Fibroblast of mammary gland (primary cell): ENCODE data around the gene GOLGA3.
A peak's percentile ranks its signal among the peaks of the same experiment; 100 is the strongest.
"Not testable (repeated sequence)": the region's sequence is repeated elsewhere in the genome, so short reads cannot be mapped to it uniquely, and the experiment has no call there.

ENCODE experiments used
- DNase-seq: peaks from one replicate; pipeline ENCODE4 v3.0.0-alpha.2; 2010; ENCODE audit warnings: low read depth
- H3K4me3 ChIP-seq: 2 replicates; pipeline ENCODE4 v1.5.1; 2011; ENCODE audit warnings: low read depth, mild to moderate bottlenecking, low read length, moderate library complexity; ENCODE audit not compliant: control insufficient read depth
- CTCF ChIP-seq: conservative IDR thresholded peaks from 2 replicates; pipeline ENCODE4 v1.5.1; 2011; ENCODE audit warnings: low read depth, low read length, inconsistent platforms; ENCODE audit not compliant: control insufficient read depth, insufficient read depth

The GOLGA3 gene, protein sequence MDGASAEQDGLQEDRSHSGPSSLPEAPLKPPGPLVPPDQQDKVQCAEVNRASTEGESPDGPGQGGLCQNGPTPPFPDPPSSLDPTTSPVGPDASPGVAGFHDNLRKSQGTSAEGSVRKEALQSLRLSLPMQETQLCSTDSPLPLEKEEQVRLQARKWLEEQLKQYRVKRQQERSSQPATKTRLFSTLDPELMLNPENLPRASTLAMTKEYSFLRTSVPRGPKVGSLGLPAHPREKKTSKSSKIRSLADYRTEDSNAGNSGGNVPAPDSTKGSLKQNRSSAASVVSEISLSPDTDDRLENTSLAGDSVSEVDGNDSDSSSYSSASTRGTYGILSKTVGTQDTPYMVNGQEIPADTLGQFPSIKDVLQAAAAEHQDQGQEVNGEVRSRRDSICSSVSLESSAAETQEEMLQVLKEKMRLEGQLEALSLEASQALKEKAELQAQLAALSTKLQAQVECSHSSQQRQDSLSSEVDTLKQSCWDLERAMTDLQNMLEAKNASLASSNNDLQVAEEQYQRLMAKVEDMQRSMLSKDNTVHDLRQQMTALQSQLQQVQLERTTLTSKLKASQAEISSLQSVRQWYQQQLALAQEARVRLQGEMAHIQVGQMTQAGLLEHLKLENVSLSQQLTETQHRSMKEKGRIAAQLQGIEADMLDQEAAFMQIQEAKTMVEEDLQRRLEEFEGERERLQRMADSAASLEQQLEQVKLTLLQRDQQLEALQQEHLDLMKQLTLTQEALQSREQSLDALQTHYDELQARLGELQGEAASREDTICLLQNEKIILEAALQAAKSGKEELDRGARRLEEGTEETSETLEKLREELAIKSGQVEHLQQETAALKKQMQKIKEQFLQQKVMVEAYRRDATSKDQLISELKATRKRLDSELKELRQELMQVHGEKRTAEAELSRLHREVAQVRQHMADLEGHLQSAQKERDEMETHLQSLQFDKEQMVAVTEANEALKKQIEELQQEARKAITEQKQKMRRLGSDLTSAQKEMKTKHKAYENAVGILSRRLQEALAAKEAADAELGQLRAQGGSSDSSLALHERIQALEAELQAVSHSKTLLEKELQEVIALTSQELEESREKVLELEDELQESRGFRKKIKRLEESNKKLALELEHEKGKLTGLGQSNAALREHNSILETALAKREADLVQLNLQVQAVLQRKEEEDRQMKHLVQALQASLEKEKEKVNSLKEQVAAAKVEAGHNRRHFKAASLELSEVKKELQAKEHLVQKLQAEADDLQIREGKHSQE (N-terminal part only)

DNA sequence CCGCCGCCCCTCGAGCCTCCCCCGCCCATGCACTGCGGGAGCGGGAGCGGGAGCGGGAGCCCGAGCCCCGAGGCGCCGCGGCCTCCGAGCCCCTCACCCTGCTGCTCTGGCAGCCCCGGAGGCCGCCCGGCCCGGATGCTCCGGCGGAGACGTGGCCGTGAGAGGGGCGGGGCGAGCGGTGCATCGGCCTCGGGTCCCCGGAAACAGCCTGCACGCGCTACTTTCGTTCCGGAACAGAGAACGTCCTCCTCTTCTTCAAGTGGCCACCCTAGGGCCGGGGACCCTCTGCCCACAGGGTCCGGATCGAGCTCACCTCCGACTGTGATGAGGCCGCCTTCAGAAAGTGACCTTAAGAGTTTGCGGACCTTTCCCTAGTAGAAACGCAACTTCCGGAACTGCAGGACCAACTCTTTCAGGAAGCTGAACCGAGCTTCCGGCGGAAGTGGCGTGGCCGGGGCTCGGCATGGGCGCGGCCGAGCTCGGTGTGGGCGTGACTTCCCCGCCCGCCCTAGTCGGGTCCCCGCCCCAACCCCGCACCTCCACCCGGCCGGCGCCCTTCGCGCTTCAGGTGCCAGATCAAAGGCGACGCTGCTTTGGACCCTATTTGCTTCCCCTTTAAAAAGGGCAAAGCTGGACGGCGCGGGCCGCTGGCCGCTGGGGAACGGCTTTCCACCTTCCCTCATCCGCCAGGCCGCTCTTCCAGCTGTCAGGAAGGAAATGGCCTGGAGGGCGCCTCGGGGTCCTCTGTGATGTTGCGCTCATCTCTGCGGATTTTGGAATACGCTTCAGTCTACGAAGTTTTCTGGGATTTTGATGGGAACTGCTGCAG lies at the start of gene GOLGA3:
TSS of gene GOLGA3 (minus strand) at position 164 of the 829 bp plus-strand sequence. CDS start 6,741 bp downstream, outside the sequence.
- H3K4me3 ChIP-seq, result peak within 1 kb of the TSS; percentile 95
- DNase-seq, result peak; percentile 93
- TF ChIP-seq CTCF, result no peak

DNA sequence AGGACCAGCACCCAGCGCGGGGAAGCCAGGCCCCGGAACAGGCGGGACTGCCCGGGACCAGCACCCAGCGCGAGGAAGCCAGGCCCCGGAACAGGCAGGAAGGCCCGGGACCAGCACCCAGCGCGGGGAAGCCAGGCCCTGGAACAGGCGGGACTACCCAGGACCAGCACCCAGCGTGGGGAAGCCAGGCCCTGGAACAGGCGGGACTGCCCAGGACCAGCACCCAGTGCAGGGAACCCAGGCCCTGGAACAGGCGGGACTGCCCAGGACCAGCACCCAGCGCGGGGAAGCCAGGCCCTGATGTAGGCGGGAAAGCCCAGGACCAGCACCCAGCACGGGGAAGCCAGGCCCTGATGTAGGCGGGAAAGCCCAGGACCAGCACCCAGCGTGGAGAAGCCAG lies 46.0 kb upstream of the GOLGA3 start:
- H3K4me3 ChIP-seq, DNase-seq: not testable (repeated sequence)

DNA sequence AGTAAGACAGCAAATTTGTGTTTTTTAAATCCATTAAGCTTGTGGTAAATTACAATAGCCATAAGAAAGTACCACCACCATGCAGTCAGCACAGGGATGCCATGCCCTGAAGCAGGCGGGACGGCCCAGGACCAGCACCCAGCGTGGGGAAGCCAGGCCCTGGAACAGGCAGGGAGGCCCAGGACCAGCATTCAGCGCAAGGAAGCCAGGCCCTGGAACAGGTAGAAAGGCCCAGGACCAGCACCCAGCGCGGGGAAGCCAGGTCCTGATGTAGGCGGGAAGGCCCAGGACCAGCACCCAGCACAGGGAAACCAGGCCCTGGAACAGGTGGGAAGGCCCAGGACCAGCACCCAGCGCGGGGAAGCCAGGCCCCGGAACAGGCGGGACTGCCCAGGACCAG lies 45.5 kb upstream of the GOLGA3 start:
- H3K4me3 ChIP-seq, result no peak overlapping the region
- no peak for DNase-seq
- no peak for TF ChIP-seq CTCF

DNA sequence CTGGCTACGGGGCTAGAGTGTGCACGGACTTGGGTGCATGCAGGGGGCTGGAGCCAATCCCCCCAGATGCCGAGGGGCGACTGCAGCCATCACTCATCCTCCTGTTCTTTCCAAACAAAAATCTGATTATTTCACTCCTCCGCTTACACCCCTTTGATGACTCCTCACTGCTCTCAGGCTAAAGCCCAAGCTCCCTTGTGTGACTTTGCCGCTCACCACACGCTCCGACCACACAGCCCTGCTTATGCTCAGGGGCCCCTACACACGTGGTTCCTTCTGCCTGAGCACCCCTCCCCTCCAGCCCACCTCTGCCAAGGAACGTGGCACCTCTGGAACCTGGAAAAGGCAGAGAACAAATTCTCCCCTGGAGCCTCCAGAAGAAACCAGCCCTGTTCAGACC lies 45.1 kb upstream of the GOLGA3 start:
- DNase-seq, result no peak
- TF ChIP-seq CTCF, result no peak
- H3K4me3 ChIP-seq, result no peak overlapping the region

DNA sequence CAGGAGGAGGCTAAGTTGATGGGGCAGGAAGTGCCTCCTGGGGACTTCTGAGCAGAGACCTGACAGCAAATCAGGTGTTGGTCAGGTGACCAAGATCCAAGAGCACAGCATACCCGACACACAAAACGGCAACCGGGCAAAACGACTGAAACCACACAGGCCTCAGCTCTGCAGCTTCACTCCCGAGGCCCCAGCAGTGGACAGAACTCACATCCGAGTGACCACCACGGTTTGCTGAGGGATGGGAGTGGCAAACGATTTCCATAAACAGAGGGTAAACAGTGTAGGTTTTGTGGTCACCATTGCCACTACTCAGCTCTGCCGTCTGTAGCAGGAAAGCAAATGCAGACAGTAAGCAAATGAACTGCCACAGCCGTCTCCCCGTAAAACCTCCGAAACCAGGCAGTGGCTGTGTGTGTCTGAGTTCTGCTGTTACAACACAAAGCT lies 44.3 kb upstream of the GOLGA3 start:
- DNase-seq, result no peak
- no peak for TF ChIP-seq CTCF
- H3K4me3 ChIP-seq, result no peak overlapping the region

DNA sequence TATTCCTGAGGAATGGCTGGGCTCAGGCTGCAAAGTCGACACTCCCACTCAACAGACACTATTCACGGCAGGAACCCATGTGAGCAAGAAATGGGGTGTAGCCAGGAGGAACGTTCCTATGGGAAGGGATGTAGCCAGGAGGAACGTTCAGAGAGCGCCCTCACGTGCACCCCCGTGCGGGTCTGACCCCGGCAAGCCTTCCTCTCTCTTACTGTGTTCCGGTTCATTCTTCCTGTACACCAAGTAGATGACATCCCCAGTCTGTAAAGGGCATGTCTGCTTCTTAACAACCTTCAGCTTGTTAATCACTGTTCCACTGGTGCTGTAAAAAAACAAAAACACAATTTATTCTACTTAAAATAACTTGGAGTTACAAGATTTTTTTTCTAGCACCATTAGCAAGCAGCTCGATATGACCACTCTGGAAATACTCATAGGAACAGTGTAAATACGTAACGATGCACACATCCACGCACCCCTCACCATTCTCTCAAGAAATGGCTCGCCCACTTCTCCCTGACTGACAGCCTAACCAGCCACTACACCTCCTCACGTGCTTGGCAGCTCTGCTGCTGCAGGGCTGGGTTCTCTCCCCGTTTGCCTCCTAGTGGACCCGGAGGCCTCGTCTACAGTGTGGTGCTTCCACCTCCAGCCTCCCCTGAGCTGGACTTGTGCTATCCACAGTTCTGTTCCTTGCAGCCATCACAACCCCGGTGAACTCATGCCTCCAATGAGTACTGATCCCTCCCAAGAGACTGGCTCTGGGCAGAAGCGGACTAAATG lies 43.6 kb upstream of the GOLGA3 start:
- no peak for TF ChIP-seq CTCF
- H3K4me3 ChIP-seq, result no peak overlapping the region
- no peak for DNase-seq
